ENCODE results near the gene ABCF2. TPM values are rescaled to one million over a fixed set of nuclear protein-coding genes. Genes with fewer than 3 reads are reported as not detected.

ABCF2 gene
- total RNA-seq, 1 donor from 2014 or later, result 37.8 TPM

DNA sequence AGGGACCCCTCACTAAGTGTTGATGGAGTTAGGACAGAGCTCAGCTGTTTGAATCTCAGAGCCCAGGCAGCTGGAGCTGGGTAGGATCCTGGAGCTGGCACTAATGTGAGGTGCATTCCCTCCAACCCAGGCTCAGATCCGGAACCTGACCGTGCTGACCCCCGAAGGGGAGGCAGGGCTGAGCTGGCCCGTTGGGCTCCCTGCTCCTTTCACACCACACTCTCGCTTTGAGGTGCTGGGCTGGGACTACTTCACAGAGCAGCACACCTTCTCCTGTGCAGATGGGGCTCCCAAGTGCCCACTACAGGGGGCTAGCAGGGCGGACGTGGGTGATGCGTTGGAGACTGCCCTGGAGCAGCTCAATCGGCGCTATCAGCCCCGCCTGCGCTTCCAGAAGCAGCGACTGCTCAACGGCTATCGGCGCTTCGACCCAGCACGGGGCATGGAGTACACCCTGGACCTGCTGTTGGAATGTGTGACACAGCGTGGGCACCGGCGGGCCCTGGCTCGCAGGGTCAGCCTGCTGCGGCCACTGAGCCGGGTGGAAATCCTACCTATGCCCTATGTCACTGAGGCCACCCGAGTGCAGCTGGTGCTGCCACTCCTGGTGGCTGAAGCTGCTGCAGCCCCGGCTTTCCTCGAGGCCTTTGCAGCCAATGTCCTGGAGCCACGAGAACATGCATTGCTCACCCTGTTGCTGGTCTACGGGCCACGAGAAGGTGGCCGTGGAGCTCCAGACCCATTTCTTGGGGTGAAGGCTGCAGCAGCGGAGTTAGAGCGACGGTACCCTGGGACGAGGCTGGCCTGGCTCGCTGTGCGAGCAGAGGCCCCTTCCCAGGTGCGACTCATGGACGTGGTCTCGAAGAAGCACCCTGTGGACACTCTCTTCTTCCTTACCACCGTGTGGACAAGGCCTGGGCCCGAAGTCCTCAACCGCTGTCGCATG, 10.5 kb upstream of the ABCF2 start:
- no peak for DNase-seq (ENCODE audit: low read depth)
- no peak overlapping the region for H3K4me3 ChIP-seq (ENCODE audit: low read depth, low read length)
- TF ChIP-seq, protein P1, sequence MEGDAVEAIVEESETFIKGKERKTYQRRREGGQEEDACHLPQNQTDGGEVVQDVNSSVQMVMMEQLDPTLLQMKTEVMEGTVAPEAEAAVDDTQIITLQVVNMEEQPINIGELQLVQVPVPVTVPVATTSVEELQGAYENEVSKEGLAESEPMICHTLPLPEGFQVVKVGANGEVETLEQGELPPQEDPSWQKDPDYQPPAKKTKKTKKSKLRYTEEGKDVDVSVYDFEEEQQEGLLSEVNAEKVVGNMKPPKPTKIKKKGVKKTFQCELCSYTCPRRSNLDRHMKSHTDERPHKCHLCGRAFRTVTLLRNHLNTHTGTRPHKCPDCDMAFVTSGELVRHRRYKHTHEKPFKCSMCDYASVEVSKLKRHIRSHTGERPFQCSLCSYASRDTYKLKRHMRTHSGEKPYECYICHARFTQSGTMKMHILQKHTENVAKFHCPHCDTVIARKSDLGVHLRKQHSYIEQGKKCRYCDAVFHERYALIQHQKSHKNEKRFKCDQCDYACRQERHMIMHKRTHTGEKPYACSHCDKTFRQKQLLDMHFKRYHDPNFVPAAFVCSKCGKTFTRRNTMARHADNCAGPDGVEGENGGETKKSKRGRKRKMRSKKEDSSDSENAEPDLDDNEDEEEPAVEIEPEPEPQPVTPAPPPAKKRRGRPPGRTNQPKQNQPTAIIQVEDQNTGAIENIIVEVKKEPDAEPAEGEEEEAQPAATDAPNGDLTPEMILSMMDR (conservative IDR thresholded peaks at IDR 0.05; ENCODE audit: low read depth, low read length), result no peak

DNA sequence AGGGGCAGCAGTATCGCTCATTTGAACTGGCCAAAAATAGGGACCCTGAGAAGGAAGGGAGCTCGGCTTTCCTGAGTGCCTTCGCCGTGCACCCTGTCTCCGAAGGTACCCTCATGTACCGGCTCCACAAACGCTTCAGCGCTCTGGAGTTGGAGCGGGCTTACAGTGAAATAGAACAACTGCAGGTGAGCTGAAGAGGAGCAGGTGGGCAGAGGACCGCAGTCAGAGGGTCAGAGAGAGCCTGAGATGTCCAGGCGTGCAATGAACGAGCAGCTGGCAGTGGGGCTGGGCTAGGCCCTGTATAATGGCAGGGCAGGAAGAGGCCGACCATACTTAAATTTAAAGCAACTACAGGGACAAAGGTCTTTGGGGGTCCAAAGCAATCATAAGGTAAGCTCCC, 9.4 kb upstream of the ABCF2 start:
- TF ChIP-seq, protein P1 (conservative IDR thresholded peaks at IDR 0.05; ENCODE audit: low read depth, low read length), result no peak
- DNase-seq (ENCODE audit: low read depth), result no peak
- no peak overlapping the region for H3K4me3 ChIP-seq (ENCODE audit: low read depth, low read length)

DNA sequence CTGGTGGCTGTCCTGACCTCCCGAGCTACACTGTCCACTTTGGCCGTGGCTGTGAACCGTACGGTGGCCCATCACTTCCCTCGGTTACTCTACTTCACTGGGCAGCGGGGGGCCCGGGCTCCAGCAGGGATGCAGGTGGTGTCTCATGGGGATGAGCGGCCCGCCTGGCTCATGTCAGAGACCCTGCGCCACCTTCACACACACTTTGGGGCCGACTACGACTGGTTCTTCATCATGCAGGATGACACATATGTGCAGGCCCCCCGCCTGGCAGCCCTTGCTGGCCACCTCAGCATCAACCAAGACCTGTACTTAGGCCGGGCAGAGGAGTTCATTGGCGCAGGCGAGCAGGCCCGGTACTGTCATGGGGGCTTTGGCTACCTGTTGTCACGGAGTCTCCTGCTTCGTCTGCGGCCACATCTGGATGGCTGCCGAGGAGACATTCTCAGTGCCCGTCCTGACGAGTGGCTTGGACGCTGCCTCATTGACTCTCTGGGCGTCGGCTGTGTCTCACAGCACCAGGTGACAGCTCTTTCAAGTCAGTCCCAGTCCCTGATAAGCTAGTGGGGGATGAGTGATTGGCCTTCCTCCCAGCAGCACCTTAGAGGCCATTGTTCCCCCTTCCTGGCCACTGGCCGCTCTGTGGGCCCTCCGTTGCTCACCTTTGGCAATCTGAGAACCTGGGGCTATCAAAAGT, 8.2 kb upstream of the ABCF2 start:
- TF ChIP-seq, protein P1 (conservative IDR thresholded peaks at IDR 0.05; ENCODE audit: low read depth, low read length), result no peak
- H3K4me3 ChIP-seq (ENCODE audit: low read depth, low read length), result no peak overlapping the region
- DNase-seq (ENCODE audit: low read depth), result no peak

DNA sequence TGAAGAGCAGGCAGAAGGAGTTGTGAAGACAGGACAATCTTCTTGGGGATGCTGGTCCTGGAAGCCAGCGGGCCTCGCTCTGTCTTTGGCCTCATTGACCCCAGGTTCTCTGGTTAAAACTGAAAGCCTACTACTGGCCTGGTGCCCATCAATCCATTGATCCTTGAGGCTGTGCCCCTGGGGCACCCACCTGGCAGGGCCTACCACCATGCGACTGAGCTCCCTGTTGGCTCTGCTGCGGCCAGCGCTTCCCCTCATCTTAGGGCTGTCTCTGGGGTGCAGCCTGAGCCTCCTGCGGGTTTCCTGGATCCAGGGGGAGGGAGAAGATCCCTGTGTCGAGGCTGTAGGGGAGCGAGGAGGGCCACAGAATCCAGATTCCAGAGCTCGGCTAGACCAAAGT, 6.8 kb upstream of the ABCF2 start:
- no peak for DNase-seq (ENCODE audit: low read depth)
- H3K4me3 ChIP-seq (ENCODE audit: low read depth, low read length), result peak overlapping the region; percentile 99

DNA sequence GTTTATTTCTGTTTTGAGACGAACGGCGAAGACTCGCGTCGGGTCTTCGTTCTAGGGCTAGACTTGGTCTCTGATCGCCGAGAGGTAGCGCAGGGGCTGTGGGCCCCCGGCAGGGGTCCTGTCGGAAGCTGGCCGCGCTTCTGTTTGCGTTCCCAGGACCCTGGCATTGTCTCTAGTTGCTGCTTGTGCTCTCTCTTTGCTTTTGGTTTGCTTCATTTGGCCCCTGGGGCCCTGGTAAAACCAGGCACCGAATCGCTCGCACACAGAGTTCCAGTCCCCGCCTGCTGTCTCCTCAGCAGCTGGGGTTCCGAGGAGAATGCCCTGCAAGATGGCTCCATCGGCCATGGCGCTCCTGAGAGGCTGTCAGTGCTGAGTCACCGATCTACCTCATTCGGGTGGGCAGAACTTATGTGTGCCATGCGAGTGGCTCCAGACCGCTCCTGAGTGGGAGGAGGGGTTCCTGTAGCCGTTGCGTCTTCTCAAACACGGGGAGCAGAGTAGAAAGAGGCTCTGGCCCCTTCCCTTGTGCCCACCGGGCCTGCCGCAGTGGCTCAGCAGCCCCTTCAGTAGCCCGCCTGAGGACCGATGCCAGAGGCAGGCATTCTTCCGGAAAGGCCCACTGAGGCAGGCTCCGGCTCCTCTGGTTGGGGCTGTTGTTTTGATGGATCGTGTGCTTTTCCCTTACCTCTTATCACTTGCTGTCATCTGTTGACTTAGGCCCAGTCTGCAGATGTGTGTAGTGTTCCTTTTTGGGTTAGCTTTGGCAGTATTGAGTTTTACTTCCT, 6.1 kb upstream of the ABCF2 start:
- TF ChIP-seq, protein P1 (conservative IDR thresholded peaks at IDR 0.05; ENCODE audit: low read depth, low read length), result no peak
- peak overlapping the region; percentile 99 for H3K4me3 ChIP-seq (ENCODE audit: low read depth, low read length)
- DNase-seq (ENCODE audit: low read depth), result no peak

More for the DNA sequence above, 6.8 kb upstream of the ABCF2 start:
- TF ChIP-seq, protein P1 (conservative IDR thresholded peaks at IDR 0.05; ENCODE audit: low read depth, low read length), result no peak

DNA sequence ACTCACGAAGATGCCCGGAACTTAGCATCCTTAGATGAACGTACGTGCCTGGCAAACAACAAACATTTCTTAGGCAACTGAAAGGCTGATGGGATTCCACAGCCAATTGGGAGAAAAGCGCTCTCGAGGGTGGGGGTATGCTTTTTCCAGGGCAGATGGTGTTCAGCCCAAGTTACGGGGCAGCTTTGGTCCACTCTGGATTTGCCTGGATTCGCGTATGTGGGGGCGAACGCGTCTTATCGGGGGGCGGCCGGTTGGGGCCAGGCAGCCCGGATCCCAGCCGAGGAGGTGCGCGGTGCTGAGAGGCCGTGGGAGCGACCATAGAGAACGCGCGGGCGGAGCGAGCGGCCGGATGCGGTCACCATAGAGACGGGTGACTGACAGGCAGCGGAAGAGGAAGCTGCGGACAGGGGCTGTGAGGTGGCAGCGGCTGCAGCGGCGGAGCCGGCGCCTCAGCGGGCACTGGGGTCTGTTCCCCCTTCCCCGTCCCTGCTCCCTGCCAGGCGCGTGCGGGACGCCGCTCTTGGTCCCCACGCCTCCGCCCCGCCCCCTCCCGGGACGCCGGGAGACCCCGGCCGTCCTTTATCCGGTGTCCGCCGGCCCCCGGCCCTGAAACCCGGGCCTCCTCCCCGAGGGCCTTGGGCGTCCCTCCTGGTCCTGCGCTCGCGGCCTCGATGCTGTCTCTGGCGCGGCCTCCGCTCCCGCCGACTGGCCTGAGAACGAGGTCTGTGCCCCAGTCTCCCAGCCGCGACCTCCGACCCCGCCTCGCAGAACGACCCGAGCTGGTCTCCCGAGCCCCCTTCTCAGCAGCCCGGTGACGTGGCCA, 5.3 kb upstream of the ABCF2 start, which contains the start of gene CHPF2:
CHPF2 (plus strand) TSS at position 393 of the 826 bp plus-strand sequence. CDS start 1,529 bp downstream, outside the sequence.
- TF ChIP-seq, protein P1 (conservative IDR thresholded peaks at IDR 0.05; ENCODE audit: low read depth, low read length), result no peak
- DNase-seq (ENCODE audit: low read depth), result no peak
- peak within 1 kb of the TSS; percentile 99 for H3K4me3 ChIP-seq (ENCODE audit: low read depth, low read length)

Measured in epithelial cell of proximal tubule (primary cell).